Fibroblast of skin of right quadriceps (primary cell): ENCODE data around the gene UST.
"Not testable (repeated sequence)": the region's sequence is repeated elsewhere in the genome, so short reads cannot be mapped to it uniquely, and the experiment has no call there.

Experiments used
- DNase-seq: peaks from one replicate; pipeline ENCODE4 v3.0.0-alpha.2; 2013

UST gene

GRCh38 chr6:148874698-148875293, 128.0 kb downstream of the UST start:
- DNase-seq: peak; percentile 22

- DNase-seq: no peak
These were observed 131.9 kb downstream of the UST start for GRCh38 chr6:148878683-148879082.

GRCh38 chr6:148880742-148881141, 133.9 kb downstream of the UST start:
- not testable (repeated sequence) for DNase-seq

GRCh38 chr6:148881593-148882311, 134.9 kb downstream of the UST start:
- DNase-seq: no peak

GRCh38 chr6:148883270-148883669, 136.4 kb downstream of the UST start:
- DNase-seq: no peak

GRCh38 chr6:148884461-148884860, 137.6 kb downstream of the UST start:
- no peak for DNase-seq

GRCh38 chr6:148885136-148885865, 138.5 kb downstream of the UST start:
- DNase-seq: peak; percentile 83

GRCh38 chr6:148885925-148886845, 139.4 kb downstream of the UST start:
- DNase-seq: no peak

- DNase-seq: no peak
These were observed 140.4 kb downstream of the UST start for GRCh38 chr6:148887181-148887580.

- peak; percentile 45 for DNase-seq
These were observed 142.0 kb downstream of the UST start for GRCh38 chr6:148888856-148889255.

GRCh38 chr6:148890096-148890495, 143.3 kb downstream of the UST start:
- no peak for DNase-seq

GRCh38 chr6:148890652-148891404, 144.0 kb downstream of the UST start:
- no peak for DNase-seq

- no peak for DNase-seq
These were observed 144.6 kb downstream of the UST start for GRCh38 chr6:148891405-148891783.

GRCh38 chr6:148892247-148892646, 145.4 kb downstream of the UST start:
- DNase-seq: peak; percentile 26

GRCh38 chr6:148893073-148893472, 146.2 kb downstream of the UST start:
- no peak for DNase-seq

GRCh38 chr6:148893481-148893880, 146.7 kb downstream of the UST start:
- no peak for DNase-seq

GRCh38 chr6:148898376-148899014, 151.7 kb downstream of the UST start:
- peak; percentile 27 for DNase-seq

GRCh38 chr6:148904896-148905870, 158.4 kb downstream of the UST start:
- DNase-seq: no peak

- DNase-seq: no peak
These were observed 159.1 kb downstream of the UST start for GRCh38 chr6:148905901-148906300.

GRCh38 chr6:148906386-148906785, 159.6 kb downstream of the UST start:
- no peak for DNase-seq
